HEK293 (cell line): Measurements from ENCODE around the gene CYRIA.

Source experiments
- CTCF ChIA-PET: fragments of 350-600 bp; formaldehyde crosslinking; extraction: SDS; loops from one replicate; lab custom pipeline; 2021; ENCODE audit warnings: antibody characterized with exemption; lab: Yijun Ruan, JAX
- POLR2A ChIA-PET: fragments of 300-600 bp; formaldehyde crosslinking; extraction: SDS; loops from one replicate; lab custom pipeline; 2020; ENCODE audit warnings: antibody characterized with exemption, inconsistent platforms; lab: Yijun Ruan, JAX
- H3K27ac ChIP-seq: fragments of 200-500 bp; sonication (Bioruptor generic); 2 replicates; pipeline ENCODE4 v1.5.1; 2014; ENCODE audit warnings: low read depth, low read length, control low read depth, inconsistent platforms; ENCODE audit errors: extremely low read depth
- H3K36me3 ChIP-seq, 2 experiments: fragments of 200-500 bp in 1 of 2; sonication (Bioruptor generic) in 1 of 2; 1 replicate in 1 of 2; 2 replicates in 1 of 2; pipeline ENCODE4 v1.5.1; 2014 to 2017; ENCODE audit warnings: inconsistent platforms in 2 of 2, low read length in 2 of 2; ENCODE audit not compliant: control insufficient read depth in 2 of 2, insufficient read depth in 1 of 2
- H3K4me1 ChIP-seq: fragments of 200-500 bp; sonication (Bioruptor generic); 2 replicates; pipeline ENCODE4 v1.5.1; 2014; ENCODE audit warnings: mild to moderate bottlenecking, low read length, inconsistent platforms; ENCODE audit not compliant: control insufficient read depth, insufficient read depth
- H3K4me3 ChIP-seq: 2 replicates; pipeline ENCODE4 v1.5.1; 2011; ENCODE audit warnings: low read depth, mild to moderate bottlenecking, control low read depth, low read length, moderate library complexity
- H3K9me3 ChIP-seq: fragments of 200-500 bp; sonication (Bioruptor generic); 2 replicates; pipeline ENCODE4 v1.5.1; 2014; ENCODE audit warnings: low read depth, low read length, inconsistent platforms; ENCODE audit not compliant: control insufficient read depth, insufficient read depth
- FEZF1 ChIP-seq: fragments of 450-650 bp; formaldehyde crosslinking; IDR thresholded peaks from 2 replicates; pipeline ENCODE4 v1.5.1; 2016; ENCODE audit warnings: missing biosample characterization, missing genetic modification characterization
- GLI2 ChIP-seq: fragments of 450-650 bp; formaldehyde crosslinking; IDR thresholded peaks from 2 replicates; pipeline ENCODE4; 2017; ENCODE audit warnings: missing biosample characterization, missing genetic modification characterization, low read depth, borderline replicate concordance
- IKZF3 ChIP-seq: fragments of 450-650 bp; IDR thresholded peaks from 2 replicates; pipeline ENCODE4 v1.5.0; 2018; ENCODE audit warnings: missing biosample characterization, mild to moderate bottlenecking, missing genetic modification characterization, moderate library complexity
- KLF9 ChIP-seq: fragments of 450-650 bp; formaldehyde crosslinking; IDR thresholded peaks from 2 replicates; pipeline ENCODE4 v1.5.1; 2016; ENCODE audit warnings: missing biosample characterization, missing genetic modification characterization, low read depth
- OVOL3 ChIP-seq: fragments of 450-650 bp; formaldehyde crosslinking; IDR thresholded peaks from 2 replicates; pipeline ENCODE4 v1.5.1; 2016; ENCODE audit warnings: missing biosample characterization, missing genetic modification characterization
- SETDB1 ChIP-seq: IDR thresholded peaks from one replicate; pipeline ENCODE4 v1.6.1; 2017; ENCODE audit warnings: mild to moderate bottlenecking, low read length, moderate library complexity, mixed read lengths; ENCODE audit not compliant: insufficient read length
- ZBTB21 ChIP-seq: fragments of 450-650 bp; formaldehyde crosslinking; IDR thresholded peaks from 2 replicates; pipeline ENCODE4 v1.5.1; 2017; ENCODE audit warnings: missing biosample characterization, missing genetic modification characterization
- ZFP37 ChIP-seq: fragments of 450-650 bp; formaldehyde crosslinking; IDR thresholded peaks from 2 replicates; pipeline ENCODE4 v1.5.1; 2016; ENCODE audit warnings: missing biosample characterization, missing genetic modification characterization
- ZFP41 ChIP-seq: fragments of 450-650 bp; formaldehyde crosslinking; IDR thresholded peaks from 2 replicates; pipeline ENCODE4 v1.5.1; 2016; ENCODE audit warnings: missing biosample characterization, missing genetic modification characterization, borderline replicate concordance
- ZNF121 ChIP-seq: fragments of 450-650 bp; formaldehyde crosslinking; IDR thresholded peaks from 2 replicates; pipeline ENCODE4 v1.5.1; 2016; ENCODE audit warnings: missing biosample characterization, missing genetic modification characterization
- ZNF132 ChIP-seq: fragments of 450-650 bp; formaldehyde crosslinking; IDR thresholded peaks from 2 replicates; pipeline ENCODE4 v1.5.1; 2017; ENCODE audit warnings: missing biosample characterization, missing genetic modification characterization, borderline replicate concordance
- ZNF202 ChIP-seq: fragments of 450-650 bp; formaldehyde crosslinking; IDR thresholded peaks from 2 replicates; pipeline ENCODE4 v1.5.1; 2016; ENCODE audit warnings: missing biosample characterization, missing genetic modification characterization, borderline replicate concordance
- ZNF248 ChIP-seq: fragments of 450-650 bp; formaldehyde crosslinking; IDR thresholded peaks from 2 replicates; pipeline ENCODE4 v1.5.1; 2017; ENCODE audit warnings: missing biosample characterization, missing genetic modification characterization
- ZNF311 ChIP-seq: fragments of 450-650 bp; formaldehyde crosslinking; IDR thresholded peaks from 2 replicates; pipeline ENCODE4 v1.5.1; 2017; ENCODE audit warnings: missing biosample characterization, missing genetic modification characterization, borderline replicate concordance
- ZNF335 ChIP-seq: fragments of 450-650 bp; formaldehyde crosslinking; conservative IDR thresholded peaks from 2 replicates; pipeline ENCODE4 v1.5.1; 2016; ENCODE audit warnings: missing biosample characterization, missing genetic modification characterization
- ZNF341 ChIP-seq: fragments of 450-650 bp; formaldehyde crosslinking; IDR thresholded peaks from 2 replicates; pipeline ENCODE4; 2016; ENCODE audit warnings: low read depth, missing biosample characterization, missing genetic modification characterization
- ZNF423 ChIP-seq: fragments of 450-650 bp; formaldehyde crosslinking; IDR thresholded peaks from 2 replicates; pipeline ENCODE4 v1.5.1; 2016; ENCODE audit warnings: missing biosample characterization, missing genetic modification characterization
- ZNF544 ChIP-seq: fragments of 450-650 bp; formaldehyde crosslinking; IDR thresholded peaks from 2 replicates; pipeline ENCODE4 v1.5.0; 2017; ENCODE audit warnings: missing biosample characterization, missing genetic modification characterization
- ZNF560 ChIP-seq: fragments of 450-650 bp; formaldehyde crosslinking; IDR thresholded peaks from 2 replicates; pipeline ENCODE4 v1.5.1; 2017; ENCODE audit warnings: missing biosample characterization, missing genetic modification characterization, borderline replicate concordance
- ZNF600 ChIP-seq: fragments of 450-650 bp; formaldehyde crosslinking; IDR thresholded peaks from 2 replicates; pipeline ENCODE4 v1.5.1; 2016; ENCODE audit warnings: missing biosample characterization, missing genetic modification characterization
- TF ChIP-seq, protein P1 (sequence below): fragments of 450-650 bp; formaldehyde crosslinking; IDR thresholded peaks from 2 replicates; pipeline ENCODE4 v1.5.1; 2016; ENCODE audit warnings: missing biosample characterization, missing genetic modification characterization, low read depth
- TF ChIP-seq, protein P2 (sequence below): fragments of 450-650 bp; formaldehyde crosslinking; IDR thresholded peaks from 2 replicates; pipeline ENCODE4 v1.5.1; 2016; ENCODE audit warnings: missing biosample characterization, missing genetic modification characterization
- TF ChIP-seq, protein P3 (sequence below): fragments of 450-650 bp; formaldehyde crosslinking; IDR thresholded peaks from 2 replicates; pipeline ENCODE4 v1.5.0; 2017; ENCODE audit warnings: missing biosample characterization, missing genetic modification characterization, borderline replicate concordance

CYRIA gene

DNA sequence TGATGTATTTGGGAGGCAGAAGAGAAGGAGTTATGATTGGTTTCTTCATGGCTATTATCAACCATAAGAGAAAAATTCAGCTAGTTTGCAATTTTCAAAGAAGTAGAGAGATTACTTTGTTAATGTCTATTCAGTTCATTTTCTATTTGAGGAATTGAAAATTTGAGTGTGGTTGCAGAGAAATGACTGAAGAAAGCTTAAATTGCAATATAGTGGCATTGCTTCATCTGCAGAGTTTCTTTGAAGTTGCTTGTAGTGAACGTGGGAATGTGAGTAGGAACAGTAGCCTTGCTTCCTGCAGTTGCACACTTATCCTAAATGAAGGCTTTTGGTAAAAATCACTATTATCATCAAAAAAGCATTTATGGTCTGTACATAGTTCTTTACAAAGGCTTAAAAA, 14.7 kb upstream of the CYRIA start:
- Histone ChIP-seq H3K9me3 (no peaks in the 10 kb centered on the region; the same call in 1 of the 2 replicates), H3K27ac (no peak overlapping the region)
- ChIA-PET POLR2A (no interaction called here), CTCF (interaction anchor here (0.6 to 1.7 kb wide), 3 partner anchors 46 to 77 kb away, joined by 3 to 7 read pairs (median 5); no protein-coding TSS in a partner anchor)
- TF ChIP-seq ZNF335 (tag by site-specific recombination) (no peak), IKZF3 (tag by site-specific recombination) (no peak)
- TF ChIP-seq, protein P1, sequence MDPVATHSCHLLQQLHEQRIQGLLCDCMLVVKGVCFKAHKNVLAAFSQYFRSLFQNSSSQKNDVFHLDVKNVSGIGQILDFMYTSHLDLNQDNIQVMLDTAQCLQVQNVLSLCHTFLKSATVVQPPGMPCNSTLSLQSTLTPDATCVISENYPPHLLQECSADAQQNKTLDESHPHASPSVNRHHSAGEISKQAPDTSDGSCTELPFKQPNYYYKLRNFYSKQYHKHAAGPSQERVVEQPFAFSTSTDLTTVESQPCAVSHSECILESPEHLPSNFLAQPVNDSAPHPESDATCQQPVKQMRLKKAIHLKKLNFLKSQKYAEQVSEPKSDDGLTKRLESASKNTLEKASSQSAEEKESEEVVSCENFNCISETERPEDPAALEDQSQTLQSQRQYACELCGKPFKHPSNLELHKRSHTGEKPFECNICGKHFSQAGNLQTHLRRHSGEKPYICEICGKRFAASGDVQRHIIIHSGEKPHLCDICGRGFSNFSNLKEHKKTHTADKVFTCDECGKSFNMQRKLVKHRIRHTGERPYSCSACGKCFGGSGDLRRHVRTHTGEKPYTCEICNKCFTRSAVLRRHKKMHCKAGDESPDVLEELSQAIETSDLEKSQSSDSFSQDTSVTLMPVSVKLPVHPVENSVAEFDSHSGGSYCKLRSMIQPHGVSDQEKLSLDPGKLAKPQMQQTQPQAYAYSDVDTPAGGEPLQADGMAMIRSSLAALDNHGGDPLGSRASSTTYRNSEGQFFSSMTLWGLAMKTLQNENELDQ (tag by site-specific recombination): no peak
- TF ChIP-seq, all 188 proteins: peak for 0
- H3K36me3 ChIP-seq: no peaks in the 10 kb centered on the region
- H3K4me3 ChIP-seq: no peak overlapping the region
- no peaks in the 10 kb centered on the region for H3K4me1 ChIP-seq

DNA sequence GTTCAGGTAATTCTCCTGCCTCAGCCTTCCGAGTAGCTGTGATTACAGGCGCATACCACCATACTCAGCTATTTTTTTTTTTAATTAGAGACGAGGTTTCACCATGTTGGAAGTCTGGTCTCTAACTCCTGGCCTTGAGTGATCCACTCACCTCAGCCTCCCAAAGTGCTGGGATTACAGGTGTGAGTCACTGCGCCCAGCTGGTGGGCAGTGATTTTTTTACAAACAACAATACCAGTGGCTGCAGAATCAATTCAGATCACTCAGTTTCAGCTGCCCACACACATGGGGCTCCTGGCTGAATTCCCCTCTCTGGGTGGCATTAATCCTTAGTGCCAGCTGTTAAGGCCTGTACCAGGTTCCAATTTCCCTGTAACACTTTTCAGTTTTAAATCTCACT, 13.3 kb upstream of the CYRIA start:
- H3K36me3 ChIP-seq: no peaks in the 10 kb centered on the region
- TF ChIP-seq, protein P2, sequence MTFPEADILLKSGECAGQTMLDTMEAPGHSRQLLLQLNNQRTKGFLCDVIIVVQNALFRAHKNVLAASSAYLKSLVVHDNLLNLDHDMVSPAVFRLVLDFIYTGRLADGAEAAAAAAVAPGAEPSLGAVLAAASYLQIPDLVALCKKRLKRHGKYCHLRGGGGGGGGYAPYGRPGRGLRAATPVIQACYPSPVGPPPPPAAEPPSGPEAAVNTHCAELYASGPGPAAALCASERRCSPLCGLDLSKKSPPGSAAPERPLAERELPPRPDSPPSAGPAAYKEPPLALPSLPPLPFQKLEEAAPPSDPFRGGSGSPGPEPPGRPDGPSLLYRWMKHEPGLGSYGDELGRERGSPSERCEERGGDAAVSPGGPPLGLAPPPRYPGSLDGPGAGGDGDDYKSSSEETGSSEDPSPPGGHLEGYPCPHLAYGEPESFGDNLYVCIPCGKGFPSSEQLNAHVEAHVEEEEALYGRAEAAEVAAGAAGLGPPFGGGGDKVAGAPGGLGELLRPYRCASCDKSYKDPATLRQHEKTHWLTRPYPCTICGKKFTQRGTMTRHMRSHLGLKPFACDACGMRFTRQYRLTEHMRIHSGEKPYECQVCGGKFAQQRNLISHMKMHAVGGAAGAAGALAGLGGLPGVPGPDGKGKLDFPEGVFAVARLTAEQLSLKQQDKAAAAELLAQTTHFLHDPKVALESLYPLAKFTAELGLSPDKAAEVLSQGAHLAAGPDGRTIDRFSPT (tag by site-specific recombination): no peak
- TF ChIP-seq ZNF600 (tag by site-specific recombination) (no peak), ZNF132 (tag by site-specific recombination) (no peak), ZNF341 (tag by site-specific recombination) (no peak), ZNF248 (tag by site-specific recombination) (no peak), ZNF544 (tag by site-specific recombination) (no peak), ZNF311 (tag by site-specific recombination) (no peak), KLF9 (no peak), ZNF560 (no peak), ZNF423 (tag by site-specific recombination) (no peak), GLI2 (tag by site-specific recombination) (no peak), ZNF202 (no peak), ZBTB21 (tag by site-specific recombination) (no peak)
- ChIA-PET CTCF (interaction anchor here (0.6 to 1.7 kb wide), 3 partner anchors 78 to 680 kb away, joined by 3 to 5 read pairs (median 4); no protein-coding TSS in a partner anchor), POLR2A (no interaction called here)
- no peak overlapping the region for H3K27ac ChIP-seq
- H3K4me3 ChIP-seq: no peak overlapping the region
- H3K4me1 ChIP-seq: no peaks in the 10 kb centered on the region
- no peaks in the 10 kb centered on the region; the same call in 1 of the 2 replicates for H3K9me3 ChIP-seq

DNA sequence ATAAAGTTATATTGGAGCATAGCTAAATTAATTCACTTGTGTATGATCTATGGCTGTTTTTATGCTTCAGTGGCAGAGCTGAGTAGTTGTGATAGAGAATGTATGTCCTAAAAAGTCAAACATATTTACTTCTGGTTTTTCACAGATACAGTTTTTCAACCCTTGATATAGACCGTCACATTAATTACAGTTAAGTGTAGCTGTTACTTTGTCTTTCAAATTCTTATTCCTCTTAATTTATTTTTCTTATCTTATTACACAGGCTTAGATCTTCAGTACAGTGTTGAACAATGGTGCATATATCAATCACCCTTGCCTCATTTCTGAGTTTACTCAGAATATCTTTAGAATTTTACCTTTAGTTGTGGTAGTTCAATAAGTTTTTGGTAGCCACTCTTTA, 12.2 kb upstream of the CYRIA start:
- CTCF ChIA-PET: interaction anchor here (0.7 kb wide), 2 partner anchors 15 to 53 kb away, joined by 3 read pairs; no protein-coding TSS in a partner anchor
- POLR2A ChIA-PET: no interaction called here
- no peaks in the 10 kb centered on the region; the same call in 1 of the 2 replicates for H3K9me3 ChIP-seq
- H3K4me3 ChIP-seq: no peak overlapping the region
- H3K4me1 ChIP-seq: no peaks in the 10 kb centered on the region
- H3K36me3 ChIP-seq: no peaks in the 10 kb centered on the region
- no peak for TF ChIP-seq OVOL3 (tag by site-specific recombination)
- TF ChIP-seq ZFP37 (tag by site-specific recombination): no peak
- TF ChIP-seq SETDB1: peak; percentile 96
- no peak for TF ChIP-seq ZNF121 (tag by site-specific recombination)
- no peak for TF ChIP-seq ZNF248 (tag by site-specific recombination)
- TF ChIP-seq, protein P3, sequence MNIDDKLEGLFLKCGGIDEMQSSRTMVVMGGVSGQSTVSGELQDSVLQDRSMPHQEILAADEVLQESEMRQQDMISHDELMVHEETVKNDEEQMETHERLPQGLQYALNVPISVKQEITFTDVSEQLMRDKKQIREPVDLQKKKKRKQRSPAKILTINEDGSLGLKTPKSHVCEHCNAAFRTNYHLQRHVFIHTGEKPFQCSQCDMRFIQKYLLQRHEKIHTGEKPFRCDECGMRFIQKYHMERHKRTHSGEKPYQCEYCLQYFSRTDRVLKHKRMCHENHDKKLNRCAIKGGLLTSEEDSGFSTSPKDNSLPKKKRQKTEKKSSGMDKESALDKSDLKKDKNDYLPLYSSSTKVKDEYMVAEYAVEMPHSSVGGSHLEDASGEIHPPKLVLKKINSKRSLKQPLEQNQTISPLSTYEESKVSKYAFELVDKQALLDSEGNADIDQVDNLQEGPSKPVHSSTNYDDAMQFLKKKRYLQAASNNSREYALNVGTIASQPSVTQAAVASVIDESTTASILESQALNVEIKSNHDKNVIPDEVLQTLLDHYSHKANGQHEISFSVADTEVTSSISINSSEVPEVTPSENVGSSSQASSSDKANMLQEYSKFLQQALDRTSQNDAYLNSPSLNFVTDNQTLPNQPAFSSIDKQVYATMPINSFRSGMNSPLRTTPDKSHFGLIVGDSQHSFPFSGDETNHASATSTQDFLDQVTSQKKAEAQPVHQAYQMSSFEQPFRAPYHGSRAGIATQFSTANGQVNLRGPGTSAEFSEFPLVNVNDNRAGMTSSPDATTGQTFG (tag by site-specific recombination): no peak
- TF ChIP-seq FEZF1: no peak
- TF ChIP-seq ZFP41 (tag by site-specific recombination): no peak
- H3K27ac ChIP-seq: no peak overlapping the region
